HG02623 (cell line): ENCODE results near the gene SLC31A2.

Source experiments
- ATAC-seq: cut with Tn5 transposase; IDR thresholded peaks from one replicate; pipeline ENCODE4 v1.9.1; 2021; ENCODE audit warnings: moderate library complexity; ENCODE audit not compliant: unreplicated experiment

The SLC31A2 gene

DNA sequence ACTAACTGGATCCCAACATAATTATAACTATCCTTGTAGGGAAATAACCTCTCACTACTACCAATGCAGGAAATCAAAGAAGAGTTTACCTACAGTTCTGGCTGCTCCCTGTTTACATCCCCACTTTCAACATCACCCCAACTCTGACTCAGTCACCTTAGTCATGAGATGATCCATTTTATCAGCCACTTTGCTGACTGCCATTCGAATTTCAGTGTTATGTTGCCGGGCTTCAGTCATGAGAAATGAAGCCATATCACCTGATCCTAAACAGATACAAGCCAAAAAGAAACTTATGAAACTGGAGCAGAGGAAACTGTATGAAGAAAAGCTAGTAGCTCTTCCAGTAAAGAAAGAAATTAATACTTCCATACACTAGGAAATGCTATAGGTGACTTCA, 33.7 kb downstream of the SLC31A2 start:
- ATAC-seq: no peak

GRCh38 chr9:113185271-113185670, 34.5 kb downstream of the SLC31A2 start:
- no peak for ATAC-seq

DNA sequence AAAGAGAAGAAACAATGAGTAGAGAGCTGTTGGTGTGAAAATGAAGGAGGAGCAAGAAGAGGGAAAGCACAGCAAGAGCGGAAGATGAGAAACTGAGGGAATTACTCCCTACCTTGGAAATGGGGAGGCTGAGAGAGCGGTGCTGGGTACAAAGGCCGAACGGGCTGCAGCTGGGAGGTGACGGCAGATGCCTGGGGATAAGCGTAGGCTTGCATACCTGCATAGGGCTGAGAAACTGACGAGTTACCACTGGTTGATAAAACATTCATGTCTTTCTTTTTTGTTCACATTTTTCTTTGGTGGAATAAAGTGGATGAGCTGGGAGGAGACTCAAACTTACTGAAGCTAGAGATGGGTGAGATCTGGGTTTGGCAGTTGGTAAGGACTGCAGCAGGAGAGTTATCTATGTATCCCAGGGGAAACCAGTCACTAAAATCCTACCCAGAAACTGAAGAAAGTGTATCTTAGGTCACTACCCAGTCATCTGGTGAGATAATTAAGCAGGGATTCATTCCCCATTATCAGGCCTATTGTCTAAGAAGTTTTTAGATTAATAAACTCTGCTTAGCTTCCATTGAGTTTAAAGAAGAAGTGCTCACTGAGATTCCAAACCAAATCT, 35.4 kb downstream of the SLC31A2 start:
- ATAC-seq: no peak

DNA sequence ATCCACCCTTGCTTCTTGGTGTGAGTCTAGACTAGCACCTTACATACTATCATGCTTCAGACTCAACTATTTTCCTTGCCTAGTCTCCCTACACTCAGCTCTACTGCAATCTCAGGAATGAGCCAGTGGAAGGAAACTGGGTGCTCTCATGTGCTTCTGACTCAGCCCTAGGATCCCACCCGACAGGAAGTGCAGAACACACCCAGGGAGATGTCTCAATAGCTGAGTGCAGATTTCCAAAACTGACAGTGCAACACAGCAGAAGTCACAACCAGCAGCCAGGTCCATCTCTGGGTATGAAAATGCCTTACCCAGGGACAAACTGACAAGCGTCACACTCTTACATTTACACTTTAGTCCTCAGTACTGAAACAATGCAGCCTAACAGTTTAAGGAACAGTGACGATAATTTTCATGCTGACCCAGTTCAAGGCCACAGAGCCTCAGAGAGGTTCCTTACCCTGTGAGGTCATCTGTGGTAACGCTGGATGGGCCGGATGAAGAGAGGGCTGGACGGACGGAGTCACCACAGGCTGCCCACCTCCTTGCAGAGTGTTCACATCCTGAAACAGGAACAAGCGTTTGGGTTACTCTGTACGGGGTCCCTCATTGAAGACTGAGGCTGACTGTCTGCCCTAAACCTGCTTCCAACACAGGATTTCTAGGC, 37.3 kb downstream of the SLC31A2 start:
- no peak for ATAC-seq

DNA sequence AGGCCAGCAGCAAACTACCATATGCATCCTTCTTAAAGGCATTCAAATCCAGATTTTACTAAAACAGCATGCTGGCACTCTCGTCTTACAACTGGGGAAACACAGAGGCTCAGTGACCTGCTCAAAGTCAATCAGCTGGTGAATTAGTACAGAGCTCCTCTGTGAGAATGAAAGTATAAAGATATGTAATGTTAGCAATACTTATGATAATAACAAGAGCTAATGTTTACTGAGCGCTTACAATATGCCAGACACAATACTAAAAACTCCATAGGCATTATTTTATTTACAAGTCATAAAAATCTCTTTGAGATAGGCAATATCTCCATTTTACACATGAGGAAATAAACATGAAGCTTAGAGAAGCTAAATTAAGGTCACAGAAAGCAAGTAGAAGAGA, 41.6 kb downstream of the SLC31A2 start:
- ATAC-seq: no peak

GRCh38 chr9:113199683-113200329, 49.0 kb downstream of the SLC31A2 start:
- no peak for ATAC-seq

DNA sequence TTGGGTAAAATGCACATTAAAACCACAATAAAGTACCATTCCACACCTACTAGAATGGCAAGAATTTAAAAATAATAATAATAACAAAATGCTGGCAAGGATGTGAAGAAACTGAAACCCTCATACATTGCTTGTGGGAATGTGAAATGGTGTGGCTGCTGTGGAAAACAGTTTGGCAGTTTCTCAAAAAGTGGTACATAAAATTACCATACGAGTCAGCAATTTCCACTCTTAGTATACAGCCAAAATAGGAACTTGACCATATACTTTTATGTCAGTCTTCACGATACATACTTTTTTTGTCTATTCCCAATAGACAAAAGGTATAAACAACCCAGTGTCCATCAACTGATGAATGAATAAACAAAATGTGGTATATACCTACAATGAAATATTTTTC, 54.6 kb downstream of the SLC31A2 start:
- no peak for ATAC-seq

DNA sequence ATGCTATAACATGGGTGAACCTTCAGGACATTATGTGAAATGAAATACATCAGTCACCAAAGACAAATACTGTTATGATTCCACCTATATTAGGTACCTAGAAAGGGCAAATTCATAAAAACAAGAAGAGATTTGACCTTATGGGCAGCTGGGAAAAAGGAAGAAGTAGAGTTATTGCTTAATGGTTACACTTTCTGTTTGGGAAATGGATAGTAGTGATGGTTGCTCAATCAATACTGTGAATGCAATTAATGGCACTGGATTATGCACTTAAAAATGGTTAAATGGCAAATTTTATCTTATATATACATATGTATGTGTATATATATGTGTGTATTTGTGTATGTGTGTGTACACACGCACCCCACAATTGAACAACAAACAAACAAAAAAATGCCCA, 55.1 kb downstream of the SLC31A2 start:
- no peak for ATAC-seq

- ATAC-seq: no peak
Measured at GRCh38 chr9:113210815-113211214, 60.0 kb downstream of the SLC31A2 start.
